ENCODE results near the gene GCH1.
A peak's percentile ranks its signal among the peaks of the same experiment; 100 is the strongest.
"Not testable (repeated sequence)": the region's sequence is repeated elsewhere in the genome, so short reads cannot be mapped to it uniquely, and the experiment has no call there.

The GCH1 gene

DNA sequence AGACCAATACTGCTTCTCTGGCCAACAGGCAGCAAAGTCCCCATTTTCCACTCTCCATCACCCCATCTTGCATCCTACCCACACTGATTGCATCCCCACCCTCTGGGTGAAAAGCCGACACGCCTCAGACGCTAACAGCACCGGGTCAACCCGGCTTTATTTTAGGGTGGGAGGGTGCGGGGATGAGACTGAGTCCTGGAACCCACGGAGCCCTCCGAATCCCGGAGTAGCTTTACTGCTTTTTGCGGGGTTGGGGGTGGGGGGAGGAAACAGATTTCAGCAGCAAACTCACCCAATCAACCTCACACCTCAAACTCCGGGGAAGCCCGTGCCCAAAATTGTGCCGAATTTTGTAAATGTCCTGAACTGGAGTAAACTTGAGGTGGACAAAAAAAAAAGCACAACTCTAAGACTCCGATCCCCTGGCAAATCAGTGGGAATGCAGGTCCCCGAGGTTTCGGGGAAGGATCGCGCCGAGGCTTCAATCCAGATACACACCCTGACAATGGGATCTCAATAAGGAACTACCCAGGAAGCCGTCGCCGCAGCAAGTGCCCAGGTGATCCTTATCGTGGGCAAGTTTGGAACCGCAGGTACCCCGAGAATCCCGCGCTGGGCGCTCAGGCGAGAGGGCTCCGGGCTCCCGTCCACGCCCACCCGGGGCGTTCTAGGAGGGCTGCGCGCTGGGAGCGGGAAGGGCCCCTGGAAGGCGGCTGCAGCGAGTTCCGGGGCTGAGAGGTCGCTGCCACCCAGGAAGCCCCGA is 1.1 kb downstream of the GCH1 start:
- no peak for DNase-seq (ENCODE audit: low spot score)
- Histone ChIP-seq H3K4me1 (ENCODE audit: insufficient read depth, poor library complexity, severe bottlenecking) (peaks cover 4% of the 10 kb centered on the region), H3K36me3 (ENCODE audit: low read depth) (no peaks in the 10 kb centered on the region), H3K4me3 (ENCODE audit: severe bottlenecking) (peak overlapping the region; percentile 70), H3K27ac (ENCODE audit: poor library complexity, severe bottlenecking) (peak overlapping the region; percentile 22), H3K9me3 (ENCODE audit: severe bottlenecking) (no peaks in the 10 kb centered on the region), H3K27me3 (ENCODE audit: insufficient read depth, poor library complexity, severe bottlenecking) (no peaks in the 10 kb centered on the region)
- TF ChIP-seq, protein P1, sequence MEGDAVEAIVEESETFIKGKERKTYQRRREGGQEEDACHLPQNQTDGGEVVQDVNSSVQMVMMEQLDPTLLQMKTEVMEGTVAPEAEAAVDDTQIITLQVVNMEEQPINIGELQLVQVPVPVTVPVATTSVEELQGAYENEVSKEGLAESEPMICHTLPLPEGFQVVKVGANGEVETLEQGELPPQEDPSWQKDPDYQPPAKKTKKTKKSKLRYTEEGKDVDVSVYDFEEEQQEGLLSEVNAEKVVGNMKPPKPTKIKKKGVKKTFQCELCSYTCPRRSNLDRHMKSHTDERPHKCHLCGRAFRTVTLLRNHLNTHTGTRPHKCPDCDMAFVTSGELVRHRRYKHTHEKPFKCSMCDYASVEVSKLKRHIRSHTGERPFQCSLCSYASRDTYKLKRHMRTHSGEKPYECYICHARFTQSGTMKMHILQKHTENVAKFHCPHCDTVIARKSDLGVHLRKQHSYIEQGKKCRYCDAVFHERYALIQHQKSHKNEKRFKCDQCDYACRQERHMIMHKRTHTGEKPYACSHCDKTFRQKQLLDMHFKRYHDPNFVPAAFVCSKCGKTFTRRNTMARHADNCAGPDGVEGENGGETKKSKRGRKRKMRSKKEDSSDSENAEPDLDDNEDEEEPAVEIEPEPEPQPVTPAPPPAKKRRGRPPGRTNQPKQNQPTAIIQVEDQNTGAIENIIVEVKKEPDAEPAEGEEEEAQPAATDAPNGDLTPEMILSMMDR (IDR thresholded peaks at IDR 0.05; ENCODE audit: poor library complexity, severe bottlenecking) = no peak
- peak; percentile 35 for ATAC-seq (ENCODE audit: low read depth)

DNA sequence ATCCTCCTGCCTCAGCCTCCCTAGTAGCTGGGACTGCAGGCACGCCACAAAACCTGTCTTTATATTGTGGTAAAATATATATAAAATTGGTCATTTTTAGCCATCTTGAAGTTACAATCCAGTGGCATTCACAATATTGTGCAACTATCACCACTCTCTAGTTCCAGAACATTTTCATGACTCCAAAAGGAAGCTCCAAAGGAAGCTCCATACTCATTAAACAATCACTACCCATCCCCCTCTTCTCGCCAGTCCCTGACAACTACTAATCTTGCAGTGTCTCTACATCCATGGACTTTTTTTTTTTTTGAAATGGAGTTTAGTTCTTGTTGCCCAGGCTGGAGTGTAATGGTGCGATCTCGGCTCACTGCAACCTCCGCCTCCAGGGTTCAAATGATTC is 3.1 kb downstream of the GCH1 start:
- TF ChIP-seq, protein P1 (IDR thresholded peaks at IDR 0.05; ENCODE audit: poor library complexity, severe bottlenecking) = no peak
- DNase-seq (ENCODE audit: low spot score) (no peak), ATAC-seq (ENCODE audit: low read depth) (no peak)
- Histone ChIP-seq H3K9me3 (ENCODE audit: severe bottlenecking) (no peaks in the 10 kb centered on the region), H3K4me1 (ENCODE audit: insufficient read depth, poor library complexity, severe bottlenecking) (peaks cover 7% of the 10 kb centered on the region), H3K27me3 (ENCODE audit: insufficient read depth, poor library complexity, severe bottlenecking) (no peaks in the 10 kb centered on the region), H3K27ac (ENCODE audit: poor library complexity, severe bottlenecking) (no peak overlapping the region), H3K4me3 (ENCODE audit: severe bottlenecking) (no peak overlapping the region), H3K36me3 (ENCODE audit: low read depth) (no peaks in the 10 kb centered on the region)

DNA sequence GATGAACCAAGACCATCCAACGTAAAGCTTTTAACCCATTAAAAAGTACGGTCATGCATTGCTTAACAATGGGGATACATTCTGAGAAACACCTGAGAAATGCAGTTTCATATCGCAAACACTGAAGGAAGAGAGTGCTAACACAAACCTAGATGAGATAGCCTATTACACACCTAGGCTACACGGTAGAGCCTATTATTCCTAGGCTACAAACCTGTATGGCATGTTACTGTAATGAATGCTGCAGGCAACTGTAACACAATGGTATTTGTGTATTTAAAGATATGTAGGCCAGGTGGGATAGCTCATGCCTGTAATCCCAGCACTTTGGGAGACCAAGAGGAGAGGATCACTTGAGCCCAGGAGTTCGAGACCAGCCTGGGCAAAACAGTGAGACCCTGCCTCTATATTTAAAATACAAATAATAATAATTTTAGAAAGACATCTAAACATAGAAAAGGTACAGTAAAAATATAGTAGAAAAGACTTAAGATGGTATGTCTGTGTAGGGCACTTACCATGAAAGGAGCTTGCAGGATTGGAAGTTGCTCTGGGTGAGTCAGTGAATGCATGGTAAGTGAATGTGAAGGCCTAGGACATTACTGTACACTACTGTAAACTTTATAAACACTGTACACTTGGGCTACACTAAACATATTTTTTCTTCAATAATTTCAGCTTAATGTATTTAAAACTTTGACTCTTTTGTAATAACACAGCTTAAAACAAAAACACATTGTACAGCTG is 4.6 kb downstream of the GCH1 start:
- not testable (repeated sequence) for H3K4me3 ChIP-seq (ENCODE audit: severe bottlenecking); DNase-seq (ENCODE audit: low spot score); H3K36me3 ChIP-seq (ENCODE audit: low read depth); H3K9me3 ChIP-seq (ENCODE audit: severe bottlenecking); ATAC-seq (ENCODE audit: low read depth); H3K27me3 ChIP-seq (ENCODE audit: insufficient read depth, poor library complexity, severe bottlenecking); H3K4me1 ChIP-seq (ENCODE audit: insufficient read depth, poor library complexity, severe bottlenecking); H3K27ac ChIP-seq (ENCODE audit: poor library complexity, severe bottlenecking)

DNA sequence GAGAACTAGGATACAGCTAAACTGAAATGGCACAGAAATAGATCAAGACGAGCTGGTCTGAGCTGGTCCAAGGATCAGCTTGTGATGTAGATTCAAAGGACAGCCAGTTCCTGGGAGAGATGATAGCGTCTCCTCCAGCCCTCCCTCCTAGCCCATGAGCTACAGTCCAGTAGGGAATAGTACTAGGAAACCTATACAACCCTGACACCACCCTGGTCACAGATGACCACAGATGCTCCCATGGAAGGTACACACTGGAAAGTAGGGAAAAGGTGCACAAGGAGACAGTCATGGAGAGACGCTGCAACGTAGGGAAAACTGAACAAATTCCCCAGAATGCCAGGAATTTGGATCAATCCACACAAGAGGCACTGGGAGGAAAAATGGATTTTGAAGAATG is 6.9 kb downstream of the GCH1 start:
- Histone ChIP-seq H3K36me3 (ENCODE audit: low read depth) (no peaks in the 10 kb centered on the region), H3K4me3 (ENCODE audit: severe bottlenecking) (no peak overlapping the region), H3K9me3 (ENCODE audit: severe bottlenecking) (no peaks in the 10 kb centered on the region), H3K27ac (ENCODE audit: poor library complexity, severe bottlenecking) (no peak overlapping the region), H3K27me3 (ENCODE audit: insufficient read depth, poor library complexity, severe bottlenecking) (no peaks in the 10 kb centered on the region), H3K4me1 (ENCODE audit: insufficient read depth, poor library complexity, severe bottlenecking) (peaks cover 3% of the 10 kb centered on the region)
- DNase-seq (ENCODE audit: low spot score) = no peak
- TF ChIP-seq, protein P1 (IDR thresholded peaks at IDR 0.05; ENCODE audit: poor library complexity, severe bottlenecking) = no peak
- ATAC-seq (ENCODE audit: low read depth) = no peak

DNA sequence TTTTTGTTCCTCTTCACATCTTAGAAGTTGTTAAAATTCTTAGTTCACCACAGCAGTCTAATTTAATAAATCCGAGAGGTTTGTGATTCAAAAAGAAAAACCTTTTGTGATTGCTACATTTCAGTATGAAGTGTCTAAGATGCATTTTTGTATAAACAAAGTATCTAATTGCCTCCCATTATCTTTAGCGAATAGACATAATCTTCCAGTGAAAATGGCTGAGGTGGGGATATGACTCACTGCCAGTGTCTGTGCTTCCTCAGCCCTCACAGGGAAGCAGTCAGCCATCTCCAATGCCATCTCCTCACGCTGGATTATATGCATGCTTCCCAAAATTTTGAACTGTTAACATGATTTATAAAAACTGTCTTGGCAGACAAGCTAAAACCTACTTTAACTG is 7.6 kb downstream of the GCH1 start:
- TF ChIP-seq, protein P1 (IDR thresholded peaks at IDR 0.05; ENCODE audit: poor library complexity, severe bottlenecking) = no peak
- H3K27me3 ChIP-seq (ENCODE audit: insufficient read depth, poor library complexity, severe bottlenecking) = no peaks in the 10 kb centered on the region
- DNase-seq (ENCODE audit: low spot score) (no peak), ATAC-seq (ENCODE audit: low read depth) (peak; percentile 52; the same call in 2 of the 3 replicates)
- H3K4me1 ChIP-seq (ENCODE audit: insufficient read depth, poor library complexity, severe bottlenecking) = peaks cover 3% of the 10 kb centered on the region
- H3K27ac ChIP-seq (ENCODE audit: poor library complexity, severe bottlenecking) = no peak overlapping the region
- no peaks in the 10 kb centered on the region for H3K9me3 ChIP-seq (ENCODE audit: severe bottlenecking)
- H3K4me3 ChIP-seq (ENCODE audit: severe bottlenecking) = no peak overlapping the region
- H3K36me3 ChIP-seq (ENCODE audit: low read depth) = no peaks in the 10 kb centered on the region
